ENCODE data around the gene CTRB2. TPM values are rescaled to one million over a fixed set of nuclear protein-coding genes. Genes with fewer than 3 reads are reported as not detected.
"Not testable (repeated sequence)": the region's sequence is repeated elsewhere in the genome, so short reads cannot be mapped to it uniquely, and the experiment has no call there.

The CTRB2 gene
- total and polyA plus RNA-seq, 2 experiments from 2014 or later: 0.76 TPM; not detected in 1

DNA sequence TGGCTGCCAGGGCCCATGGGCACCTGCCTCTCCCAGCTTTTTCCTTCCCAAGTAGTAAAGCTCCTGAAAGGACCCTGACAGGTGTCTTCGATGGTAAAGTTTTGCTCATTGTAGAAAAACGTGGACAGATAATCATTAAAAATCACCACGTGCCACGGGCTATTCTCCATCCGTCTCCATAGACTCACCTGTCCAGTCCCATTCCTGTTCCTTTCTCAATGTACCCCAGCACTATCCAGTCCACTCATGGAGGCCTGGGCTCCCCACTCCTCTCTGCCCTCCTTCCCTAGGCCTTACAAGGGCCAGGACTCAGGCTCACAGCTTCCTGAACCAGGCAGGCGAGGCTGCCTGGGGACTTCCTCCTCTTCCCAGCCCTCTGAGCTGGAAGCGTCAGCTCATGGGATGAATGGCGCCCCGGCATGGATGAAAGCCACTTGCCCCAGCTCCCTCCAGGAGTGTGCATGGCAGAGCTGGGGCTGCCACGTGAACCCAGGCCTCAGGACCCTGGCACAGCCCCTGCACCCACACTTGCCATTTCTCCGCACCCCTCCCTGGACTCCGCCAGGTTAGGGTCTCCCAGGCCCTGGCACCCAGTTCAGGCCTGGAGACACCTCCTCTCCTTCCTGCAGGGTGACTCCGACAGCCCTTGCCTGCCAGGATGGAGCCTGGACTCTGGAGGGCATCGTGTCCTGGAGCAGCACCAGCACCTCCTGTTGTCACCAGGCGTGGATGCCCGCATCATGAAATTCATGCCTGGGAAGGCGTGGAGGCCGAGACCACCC is 20.6 kb upstream of the CTRB2 start:
- H3K4me1 ChIP-seq (ENCODE audit: low read depth): no peaks in the 10 kb centered on the region
- TF ChIP-seq, protein P1, sequence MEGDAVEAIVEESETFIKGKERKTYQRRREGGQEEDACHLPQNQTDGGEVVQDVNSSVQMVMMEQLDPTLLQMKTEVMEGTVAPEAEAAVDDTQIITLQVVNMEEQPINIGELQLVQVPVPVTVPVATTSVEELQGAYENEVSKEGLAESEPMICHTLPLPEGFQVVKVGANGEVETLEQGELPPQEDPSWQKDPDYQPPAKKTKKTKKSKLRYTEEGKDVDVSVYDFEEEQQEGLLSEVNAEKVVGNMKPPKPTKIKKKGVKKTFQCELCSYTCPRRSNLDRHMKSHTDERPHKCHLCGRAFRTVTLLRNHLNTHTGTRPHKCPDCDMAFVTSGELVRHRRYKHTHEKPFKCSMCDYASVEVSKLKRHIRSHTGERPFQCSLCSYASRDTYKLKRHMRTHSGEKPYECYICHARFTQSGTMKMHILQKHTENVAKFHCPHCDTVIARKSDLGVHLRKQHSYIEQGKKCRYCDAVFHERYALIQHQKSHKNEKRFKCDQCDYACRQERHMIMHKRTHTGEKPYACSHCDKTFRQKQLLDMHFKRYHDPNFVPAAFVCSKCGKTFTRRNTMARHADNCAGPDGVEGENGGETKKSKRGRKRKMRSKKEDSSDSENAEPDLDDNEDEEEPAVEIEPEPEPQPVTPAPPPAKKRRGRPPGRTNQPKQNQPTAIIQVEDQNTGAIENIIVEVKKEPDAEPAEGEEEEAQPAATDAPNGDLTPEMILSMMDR (IDR thresholded peaks at IDR 0.05; ENCODE audit: low read depth, low read length): no peak
- H3K27ac ChIP-seq: peak overlapping the region; percentile 57
- no peaks in the 10 kb centered on the region for H3K9me3 ChIP-seq (ENCODE audit: low read depth)
- DNase-seq (ENCODE audit: low read depth in 1 of 2, low spot score in 1 of 2): no peak
- H3K36me3 ChIP-seq: peaks cover 8% of the 10 kb centered on the region
- no peaks in the 10 kb centered on the region for H3K27me3 ChIP-seq
- no peak overlapping the region for H3K4me3 ChIP-seq

DNA sequence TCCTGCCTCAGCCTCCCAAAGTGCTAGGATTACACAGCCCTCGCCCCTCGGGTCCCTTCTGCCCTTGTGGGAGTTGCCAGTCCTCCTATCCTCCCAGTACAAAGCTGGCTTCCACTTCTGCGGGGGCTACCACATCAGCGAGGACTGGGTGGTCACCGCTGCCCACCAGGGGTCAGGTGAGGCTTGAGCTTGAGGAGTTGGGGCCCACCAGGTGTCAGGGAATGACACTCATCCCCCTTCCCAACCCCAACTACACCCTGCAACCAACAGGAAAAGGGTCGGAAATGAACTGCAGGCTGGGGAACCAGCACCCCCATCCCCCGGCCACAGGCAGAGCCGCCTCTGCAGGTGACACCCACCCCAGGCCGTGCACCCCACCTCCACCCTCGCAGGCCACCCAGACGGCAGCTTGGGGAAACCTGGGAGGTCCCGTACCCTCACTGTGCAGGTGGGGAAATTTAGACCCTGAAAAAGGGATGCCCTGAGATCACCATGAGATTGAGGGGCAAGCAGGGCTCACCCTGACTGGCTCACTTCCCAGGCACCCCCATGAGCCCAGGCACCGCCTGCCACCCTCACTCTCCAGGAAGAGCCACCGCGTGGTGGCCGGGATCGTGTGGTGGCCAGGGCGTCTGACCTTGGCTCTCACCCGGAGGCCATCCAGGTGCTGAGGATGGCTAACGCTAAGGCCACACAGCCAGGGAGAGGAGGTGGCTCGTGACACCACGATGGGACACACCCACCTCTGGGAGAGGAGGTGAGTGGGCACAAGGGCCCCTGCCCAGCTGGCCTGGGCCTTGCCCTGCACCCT is 19.8 kb upstream of the CTRB2 start:
- no peaks in the 10 kb centered on the region for H3K27me3 ChIP-seq
- no peaks in the 10 kb centered on the region for H3K9me3 ChIP-seq (ENCODE audit: low read depth)
- peak overlapping the region; percentile 57 for H3K27ac ChIP-seq
- TF ChIP-seq, protein P1 (IDR thresholded peaks at IDR 0.05; ENCODE audit: low read depth, low read length): no peak
- DNase-seq (ENCODE audit: low read depth in 1 of 2, low spot score in 1 of 2): no peak
- H3K36me3 ChIP-seq: peaks cover 8% of the 10 kb centered on the region
- H3K4me1 ChIP-seq (ENCODE audit: low read depth): no peaks in the 10 kb centered on the region
- H3K4me3 ChIP-seq: no peak overlapping the region

DNA sequence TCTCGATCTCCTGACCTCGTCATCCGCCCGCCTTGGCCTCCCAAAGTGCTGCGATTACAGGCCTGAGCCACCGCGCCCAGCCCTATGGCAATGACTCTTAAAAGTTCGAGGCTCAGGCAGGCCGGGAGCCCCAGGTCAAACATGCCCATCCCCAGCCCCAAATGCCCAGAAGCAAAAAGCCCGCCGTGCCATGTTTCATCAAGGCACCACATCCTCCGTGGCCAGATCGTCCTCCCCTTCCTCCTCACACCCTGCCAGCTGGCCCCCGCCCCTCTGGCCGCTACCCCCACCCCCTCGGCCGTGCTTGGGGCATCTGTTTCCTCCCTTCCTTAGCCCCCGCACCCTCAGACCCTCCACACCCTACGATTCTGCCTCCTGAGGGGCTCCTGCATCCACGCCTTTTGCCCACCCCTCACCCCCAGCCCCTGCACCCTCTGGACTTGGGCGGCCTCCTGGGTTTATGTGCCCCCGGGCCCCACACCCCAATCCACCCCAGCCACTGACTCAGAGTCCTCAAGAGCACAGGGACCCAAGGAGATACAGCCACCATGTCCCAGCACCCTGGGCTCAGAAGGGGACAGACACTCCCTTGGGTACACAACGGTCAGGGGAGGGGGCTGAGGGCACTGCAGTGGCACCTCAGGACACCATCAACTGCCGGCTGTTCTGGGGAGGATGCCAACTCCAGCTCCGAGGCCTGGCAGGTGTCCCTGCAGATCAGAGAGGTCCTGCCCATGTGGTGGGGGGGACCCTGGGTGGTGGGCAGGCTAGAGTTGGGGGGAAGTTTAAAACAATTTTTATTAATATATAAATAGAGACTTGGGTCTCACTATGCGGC is 18.9 kb upstream of the CTRB2 start:
- no peaks in the 10 kb centered on the region for H3K9me3 ChIP-seq (ENCODE audit: low read depth)
- no peak overlapping the region for H3K27ac ChIP-seq
- no peak overlapping the region for H3K4me3 ChIP-seq
- no peak for DNase-seq (ENCODE audit: low read depth in 1 of 2, low spot score in 1 of 2)
- H3K4me1 ChIP-seq (ENCODE audit: low read depth): no peaks in the 10 kb centered on the region
- H3K27me3 ChIP-seq: no peaks in the 10 kb centered on the region
- H3K36me3 ChIP-seq: peaks cover 8% of the 10 kb centered on the region
- TF ChIP-seq, protein P1 (IDR thresholded peaks at IDR 0.05; ENCODE audit: low read depth, low read length): no peak

DNA sequence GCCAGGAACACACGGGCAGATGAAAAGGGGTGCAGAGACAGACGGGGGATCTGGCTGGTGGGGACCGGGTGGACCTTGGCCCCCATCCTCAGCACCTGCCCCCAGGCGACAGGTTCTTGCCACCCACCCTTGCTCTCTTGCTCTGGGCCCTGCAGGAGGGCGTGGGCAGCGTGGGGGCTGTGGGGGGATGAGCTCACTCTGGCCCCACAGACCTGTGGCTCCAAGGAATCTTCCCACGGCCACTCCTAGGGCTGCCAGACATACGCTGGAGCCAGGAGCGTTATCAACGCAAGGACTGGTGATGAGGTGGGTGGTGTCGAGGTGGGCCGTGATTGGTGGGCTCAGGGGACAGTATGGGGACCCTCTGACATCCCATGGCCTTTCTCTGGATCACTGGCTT is 18.1 kb upstream of the CTRB2 start:
- Histone ChIP-seq H3K4me3 (no peak overlapping the region), H3K9me3 (ENCODE audit: low read depth) (no peaks in the 10 kb centered on the region), H3K27me3 (no peaks in the 10 kb centered on the region), H3K36me3 (peaks cover 8% of the 10 kb centered on the region), H3K27ac (no peak overlapping the region), H3K4me1 (ENCODE audit: low read depth) (no peaks in the 10 kb centered on the region)
- no peak for DNase-seq (ENCODE audit: low read depth in 1 of 2, low spot score in 1 of 2)
- TF ChIP-seq, protein P1 (IDR thresholded peaks at IDR 0.05; ENCODE audit: low read depth, low read length): no peak

DNA sequence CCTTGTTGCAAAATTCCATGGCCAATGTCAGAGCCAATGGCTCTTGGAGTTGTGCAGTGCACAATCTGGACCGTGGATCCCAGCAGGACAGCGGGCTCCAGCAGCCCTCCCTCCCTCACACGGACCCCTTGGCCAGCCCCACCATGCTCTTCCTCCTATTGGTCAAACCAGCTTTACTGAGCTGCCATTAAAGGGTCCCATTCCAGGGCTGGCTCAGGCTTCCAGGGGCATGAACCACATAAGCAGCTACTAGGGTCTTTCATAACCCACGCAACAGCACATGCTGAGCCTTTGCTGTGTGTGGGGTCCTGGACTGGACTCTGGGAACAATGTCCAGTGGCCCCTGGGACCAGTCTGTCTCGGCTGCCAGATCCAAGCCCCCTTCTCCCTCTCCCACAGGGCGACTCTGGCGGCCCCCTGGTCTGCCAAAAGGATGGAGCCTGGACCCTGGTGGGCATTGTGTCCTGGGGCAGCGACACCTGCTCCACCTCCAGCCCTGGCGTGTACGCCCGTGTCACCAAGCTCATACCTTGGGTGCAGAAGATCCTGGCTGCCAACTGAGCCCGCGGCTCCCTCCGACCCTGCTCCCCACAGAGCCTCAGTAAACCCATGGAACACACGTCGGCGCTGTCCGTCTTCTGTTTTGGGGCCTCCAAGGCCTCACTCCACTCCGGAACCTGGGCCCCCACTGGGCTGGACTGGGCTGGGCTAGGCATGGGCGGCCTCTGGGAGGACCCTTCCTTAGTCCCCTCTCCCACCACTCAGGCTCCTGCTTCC is 17.5 kb upstream of the CTRB2 start:
- Histone ChIP-seq H3K36me3 (peaks cover 5% of the 10 kb centered on the region), H3K4me1 (ENCODE audit: low read depth) (no peaks in the 10 kb centered on the region), H3K27me3 (no peaks in the 10 kb centered on the region), H3K9me3 (ENCODE audit: low read depth) (no peaks in the 10 kb centered on the region), H3K27ac (no peak overlapping the region), H3K4me3 (no peak overlapping the region)
- TF ChIP-seq, protein P1 (IDR thresholded peaks at IDR 0.05; ENCODE audit: low read depth, low read length): no peak
- DNase-seq (ENCODE audit: low read depth in 1 of 2, low spot score in 1 of 2): no peak

DNA sequence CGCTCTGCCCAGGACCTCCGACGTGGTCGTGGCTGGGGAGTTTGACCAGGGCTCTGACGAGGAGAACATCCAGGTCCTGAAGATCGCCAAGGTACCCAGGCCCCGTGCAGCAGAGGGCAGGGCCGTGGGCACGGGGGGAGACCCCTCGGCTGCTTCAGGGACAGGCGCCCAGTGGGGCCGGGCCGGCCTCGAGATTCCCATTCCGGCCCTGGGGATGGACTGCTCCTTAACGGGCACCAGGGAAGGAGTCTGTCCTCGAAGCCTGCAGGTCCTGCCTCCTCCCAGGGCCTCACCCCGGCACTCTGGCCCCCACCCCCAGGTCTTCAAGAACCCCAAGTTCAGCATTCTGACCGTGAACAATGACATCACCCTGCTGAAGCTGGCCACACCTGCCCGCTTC is 16.2 kb upstream of the CTRB2 start:
- not testable (repeated sequence) for H3K9me3 ChIP-seq (ENCODE audit: low read depth); H3K27ac ChIP-seq; H3K36me3 ChIP-seq; H3K4me1 ChIP-seq (ENCODE audit: low read depth); H3K4me3 ChIP-seq; DNase-seq (ENCODE audit: low read depth in 1 of 2, low spot score in 1 of 2); H3K27me3 ChIP-seq
